Measurements from ENCODE around the gene KASH5. TPM values are rescaled to one million over a fixed set of nuclear protein-coding genes. Genes with fewer than 3 reads are reported as not detected.

Gene KASH5
- total RNA-seq, 1 experiment from 2014 or later: 0.37 TPM

DNA sequence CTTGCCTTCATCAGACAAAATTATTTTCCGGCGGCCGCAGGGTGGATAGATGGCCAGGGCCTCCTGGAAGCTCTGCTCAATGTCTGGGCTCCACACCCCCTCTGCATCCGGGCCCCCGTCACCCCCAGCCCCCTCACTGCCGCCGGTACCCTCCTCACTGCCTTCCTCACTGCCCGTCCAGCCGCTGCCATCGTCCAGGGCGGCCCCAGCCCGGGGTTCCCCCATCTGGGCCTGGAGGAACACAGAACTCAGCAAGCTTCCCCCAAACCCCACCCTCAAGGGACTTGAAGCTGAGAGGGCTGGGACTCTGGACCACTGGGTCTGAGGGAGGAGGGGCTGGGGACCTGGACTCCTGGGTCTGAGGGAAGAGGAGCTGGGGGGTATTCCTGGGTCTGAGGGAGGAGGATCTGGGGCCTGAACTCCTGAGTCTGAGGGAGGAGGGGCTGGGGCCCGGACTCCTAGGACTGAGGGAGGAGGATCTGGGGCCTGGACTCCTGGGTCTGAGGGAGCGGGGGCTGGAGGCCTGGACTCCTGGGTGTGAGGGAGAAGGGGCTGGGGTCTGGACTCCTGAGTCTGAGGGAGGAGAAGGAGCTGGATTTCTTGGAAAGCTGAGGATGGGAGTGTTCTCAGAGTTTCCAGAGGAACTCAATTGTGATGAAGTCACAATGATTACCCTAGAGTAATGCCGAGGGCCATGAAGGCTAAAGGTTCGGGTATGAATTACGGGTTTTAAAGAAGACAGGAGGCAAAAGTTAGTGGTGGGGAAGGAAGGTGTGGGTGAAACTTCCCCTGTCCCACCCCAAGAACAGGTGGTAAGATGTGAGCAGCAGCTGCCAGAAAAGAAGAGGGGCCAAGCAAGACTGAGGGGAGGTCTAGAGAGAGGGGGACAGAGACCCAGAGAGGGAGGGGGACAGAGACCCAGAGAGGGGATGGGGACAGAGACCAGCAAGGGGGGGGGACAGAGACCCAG, 27.9 kb upstream of the KASH5 start:
- Histone ChIP-seq H3K27ac (ENCODE audit: low read depth, low read length, poor library complexity, severe bottlenecking) (peak overlapping the region; percentile 98), H3K4me3 (ENCODE audit: low read depth, low read length, poor library complexity, severe bottlenecking) (peak overlapping the region; percentile 84), H3K36me3 (ENCODE audit: insufficient read depth, low read length, poor library complexity, severe bottlenecking) (peaks cover 36% of the 10 kb centered on the region), H3K27me3 (replicated peaks; ENCODE audit: insufficient read depth, low read depth, low read length, poor library complexity) (no peaks in the 10 kb centered on the region), H3K9me3 (ENCODE audit: low read depth, low read length, poor library complexity, severe bottlenecking) (no peaks in the 10 kb centered on the region), H3K4me1 (ENCODE audit: insufficient read depth, low read length, poor library complexity, severe bottlenecking) (peaks cover 21% of the 10 kb centered on the region)
- DNase-seq (ENCODE audit: low spot score): no peak
- intact Hi-C loops (cut with micrococcal nuclease; ENCODE audit: unreplicated experiment): no loop called here
- TSS peak; percentile 44 for BruUV-seq (replicated peaks)
- TF ChIP-seq, protein P1, sequence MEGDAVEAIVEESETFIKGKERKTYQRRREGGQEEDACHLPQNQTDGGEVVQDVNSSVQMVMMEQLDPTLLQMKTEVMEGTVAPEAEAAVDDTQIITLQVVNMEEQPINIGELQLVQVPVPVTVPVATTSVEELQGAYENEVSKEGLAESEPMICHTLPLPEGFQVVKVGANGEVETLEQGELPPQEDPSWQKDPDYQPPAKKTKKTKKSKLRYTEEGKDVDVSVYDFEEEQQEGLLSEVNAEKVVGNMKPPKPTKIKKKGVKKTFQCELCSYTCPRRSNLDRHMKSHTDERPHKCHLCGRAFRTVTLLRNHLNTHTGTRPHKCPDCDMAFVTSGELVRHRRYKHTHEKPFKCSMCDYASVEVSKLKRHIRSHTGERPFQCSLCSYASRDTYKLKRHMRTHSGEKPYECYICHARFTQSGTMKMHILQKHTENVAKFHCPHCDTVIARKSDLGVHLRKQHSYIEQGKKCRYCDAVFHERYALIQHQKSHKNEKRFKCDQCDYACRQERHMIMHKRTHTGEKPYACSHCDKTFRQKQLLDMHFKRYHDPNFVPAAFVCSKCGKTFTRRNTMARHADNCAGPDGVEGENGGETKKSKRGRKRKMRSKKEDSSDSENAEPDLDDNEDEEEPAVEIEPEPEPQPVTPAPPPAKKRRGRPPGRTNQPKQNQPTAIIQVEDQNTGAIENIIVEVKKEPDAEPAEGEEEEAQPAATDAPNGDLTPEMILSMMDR (conservative IDR thresholded peaks at IDR 0.05; ENCODE audit: low read depth, low read length): no peak
- TF ChIP-seq EZH2 (IDR thresholded peaks at IDR 0.05; ENCODE audit: borderline replicate concordance, low read depth, low read length, poor library complexity, severe bottlenecking): no peak
- ChIA-PET CTCF (no interaction called here), POLR2A (ENCODE audit: low non-redundant PET) (no interaction called here)

DNA sequence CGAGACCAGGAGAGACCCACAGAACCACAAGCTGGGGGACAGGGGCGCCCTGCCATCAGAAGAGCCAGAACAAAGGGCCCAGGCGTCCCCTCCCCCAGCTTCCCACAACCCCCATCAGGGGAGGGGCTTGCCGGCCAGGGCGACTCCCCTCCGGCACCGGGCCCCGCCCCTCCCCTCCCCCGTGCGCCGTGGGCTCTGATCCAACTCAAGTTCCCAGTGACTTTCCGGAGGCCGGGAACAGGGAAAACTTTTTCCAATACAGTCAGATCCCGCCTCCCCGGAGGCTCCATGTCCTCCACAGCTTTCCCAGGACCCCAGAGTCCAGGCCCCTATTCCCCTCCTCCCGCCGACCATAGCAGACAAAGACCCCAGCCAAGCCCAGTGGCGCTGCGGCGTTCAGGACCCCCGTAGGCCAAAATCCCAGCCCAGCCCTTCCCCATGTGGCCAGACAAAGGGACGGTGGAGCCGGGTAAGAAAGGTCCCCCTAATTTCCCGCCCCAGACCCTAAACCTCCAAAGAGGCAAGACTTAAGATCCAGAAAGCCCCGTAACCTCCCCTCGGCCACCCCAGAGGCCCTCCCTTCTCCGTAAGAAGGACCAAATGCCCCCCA, 26.5 kb upstream of the KASH5 start:
- Histone ChIP-seq H3K36me3 (ENCODE audit: insufficient read depth, low read length, poor library complexity, severe bottlenecking) (peaks cover 27% of the 10 kb centered on the region), H3K4me3 (ENCODE audit: low read depth, low read length, poor library complexity, severe bottlenecking) (peak overlapping the region; percentile 84), H3K4me1 (ENCODE audit: insufficient read depth, low read length, poor library complexity, severe bottlenecking) (peaks cover 13% of the 10 kb centered on the region), H3K9me3 (ENCODE audit: low read depth, low read length, poor library complexity, severe bottlenecking) (no peaks in the 10 kb centered on the region), H3K27ac (ENCODE audit: low read depth, low read length, poor library complexity, severe bottlenecking) (peak overlapping the region; percentile 98), H3K27me3 (replicated peaks; ENCODE audit: insufficient read depth, low read depth, low read length, poor library complexity) (no peaks in the 10 kb centered on the region)
- ChIA-PET POLR2A (ENCODE audit: low non-redundant PET) (interaction anchor here (0.5 to 1.2 kb wide), 4 partner anchors 22 to 274 kb away, joined by 4 to 11 read pairs (median 6); no protein-coding TSS in a partner anchor), CTCF (interaction anchor here (0.7 kb wide), 1 partner anchor 20 kb away, joined by 3 read pairs; no protein-coding TSS in a partner anchor)
- no peak for TF ChIP-seq EZH2 (IDR thresholded peaks at IDR 0.05; ENCODE audit: borderline replicate concordance, low read depth, low read length, poor library complexity, severe bottlenecking)
- TF ChIP-seq, protein P1 (conservative IDR thresholded peaks at IDR 0.05; ENCODE audit: low read depth, low read length): no peak
- DNase-seq (ENCODE audit: low spot score): peak; percentile 88
- intact Hi-C loops (cut with micrococcal nuclease; ENCODE audit: unreplicated experiment): no loop called here
- no TSS peak for BruUV-seq (replicated peaks)

DNA sequence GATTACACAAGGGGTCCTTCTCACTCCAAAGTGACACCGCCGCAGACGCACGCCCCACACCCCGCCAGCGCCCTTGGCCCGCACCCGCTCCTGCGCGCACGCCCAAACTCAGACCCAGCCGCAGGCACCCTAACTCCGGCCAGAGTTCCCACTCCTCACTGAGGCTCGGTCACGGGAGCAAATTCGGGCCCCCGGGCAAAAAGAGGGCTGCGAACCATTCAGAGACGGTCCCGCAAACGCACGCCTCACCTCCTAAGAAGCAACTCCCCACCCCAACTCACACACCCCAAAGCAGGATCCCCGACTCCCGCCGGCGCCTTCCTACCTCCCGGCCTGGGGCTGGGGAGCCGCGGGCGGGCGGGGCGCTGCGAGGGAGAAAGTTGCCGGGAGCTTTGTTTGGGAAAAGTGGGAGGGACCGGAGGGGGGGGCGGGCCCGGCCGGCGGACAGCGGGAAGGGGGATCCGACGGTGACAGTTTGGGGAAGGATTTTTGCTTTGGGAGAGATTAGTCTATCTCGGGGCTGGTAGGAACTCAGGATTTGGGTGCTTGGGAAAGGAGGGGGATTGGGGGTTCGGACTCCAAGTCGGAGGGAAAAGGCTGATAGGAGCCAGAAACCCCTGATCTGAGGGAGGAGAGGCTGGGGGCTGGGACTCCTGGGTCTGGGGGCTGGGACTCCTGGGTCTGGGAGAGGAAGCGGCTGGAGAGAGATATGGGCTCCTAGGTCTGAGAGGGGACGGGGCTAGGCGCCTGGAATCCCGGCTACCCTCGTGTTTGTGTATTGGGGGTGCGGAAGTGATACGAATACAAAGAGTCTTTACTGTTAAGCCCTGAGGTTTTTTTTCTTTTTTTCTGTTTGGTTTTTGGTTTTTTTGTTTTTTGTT, 25.8 kb upstream of the KASH5 start, which contains the start of gene TEAD2:
TSS of gene TEAD2 (minus strand) at position 369 of the 881 bp plus-strand sequence. CDS start 2,341 bp downstream, outside the sequence.
- ChIA-PET CTCF (interaction anchor here (0.6 to 1.1 kb wide), 2 partner anchors 13 to 80 kb away, joined by 3 read pairs; no protein-coding TSS in a partner anchor), POLR2A (ENCODE audit: low non-redundant PET) (interaction anchor here (0.5 to 1.2 kb wide), 3 partner anchors 23 to 274 kb away, joined by 4 to 11 read pairs (median 8); no protein-coding TSS in a partner anchor)
- H3K4me3 ChIP-seq (ENCODE audit: low read depth, low read length, poor library complexity, severe bottlenecking): peak within 1 kb of the TSS; percentile 84
- peak; percentile 85 for DNase-seq (ENCODE audit: low spot score)
- no peaks in the 10 kb centered on the region for H3K27me3 ChIP-seq (replicated peaks; ENCODE audit: insufficient read depth, low read depth, low read length, poor library complexity)
- H3K36me3 ChIP-seq (ENCODE audit: insufficient read depth, low read length, poor library complexity, severe bottlenecking): peaks cover 22% of the 10 kb centered on the region
- peaks cover 6% of the 10 kb centered on the region for H3K4me1 ChIP-seq (ENCODE audit: insufficient read depth, low read length, poor library complexity, severe bottlenecking)
- no peaks in the 10 kb centered on the region for H3K9me3 ChIP-seq (ENCODE audit: low read depth, low read length, poor library complexity, severe bottlenecking)
- BruUV-seq (replicated peaks): TSS peak; percentile 39
- TF ChIP-seq EZH2 (IDR thresholded peaks at IDR 0.05; ENCODE audit: borderline replicate concordance, low read depth, low read length, poor library complexity, severe bottlenecking): no peak
- TF ChIP-seq, protein P1 (conservative IDR thresholded peaks at IDR 0.05; ENCODE audit: low read depth, low read length): no peak
- intact Hi-C loops (cut with micrococcal nuclease; ENCODE audit: unreplicated experiment): no loop called here
- peak within 1 kb of the TSS; percentile 98 for H3K27ac ChIP-seq (ENCODE audit: low read depth, low read length, poor library complexity, severe bottlenecking)

Data from A673 (cell line).